NCI-H1417 treated with DMSO at 0.1 percent for 48 hours (cell line): Measurements from ENCODE around the gene RXFP2.

Source experiments
- DNase-seq: peaks from one replicate; lab custom pipeline; 2025; lab: John Stamatoyannopoulos, UW

The RXFP2 gene

DNA sequence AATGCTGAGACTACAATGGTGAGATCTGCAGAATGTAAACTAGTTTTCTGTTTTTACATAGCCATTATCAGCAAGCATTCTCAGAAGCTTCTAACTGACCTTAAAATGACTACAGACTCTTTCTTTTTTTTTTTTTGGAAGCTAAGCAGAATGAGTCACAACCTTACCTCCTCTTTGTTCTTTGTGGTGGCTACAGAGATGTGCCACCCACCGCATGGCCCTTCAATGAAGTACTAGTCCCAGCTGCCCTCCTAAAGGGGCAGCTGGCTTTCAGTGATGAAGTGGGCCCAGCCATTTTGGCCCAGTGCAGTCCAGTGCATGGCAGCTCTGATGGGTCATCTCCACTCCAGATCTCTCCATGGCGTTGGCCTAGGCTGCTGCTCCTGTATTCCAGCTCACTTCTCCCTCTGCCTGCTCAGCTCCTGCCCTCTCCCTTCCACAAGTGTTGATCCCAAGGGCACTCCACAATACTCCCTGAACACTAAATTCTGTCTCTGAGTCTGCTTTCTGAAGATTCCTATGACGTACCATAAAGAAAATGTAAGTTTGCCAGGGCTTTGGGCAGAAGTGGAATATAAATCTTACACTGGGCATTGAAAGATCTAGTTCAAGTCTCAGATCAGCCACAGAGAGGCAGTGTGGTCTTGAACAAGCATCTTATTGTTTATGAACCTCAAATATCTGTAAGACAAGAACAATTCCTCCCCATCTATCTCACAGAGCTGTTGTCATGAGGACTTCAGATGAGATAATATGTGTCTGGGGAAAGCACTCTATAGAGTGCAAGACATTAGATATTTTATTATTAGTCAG is 85.6 kb downstream of the RXFP2 start:
- no peak for DNase-seq

GRCh38 chr13:31826521-31826920 is 87.2 kb downstream of the RXFP2 start:
- no peak for DNase-seq

DNA sequence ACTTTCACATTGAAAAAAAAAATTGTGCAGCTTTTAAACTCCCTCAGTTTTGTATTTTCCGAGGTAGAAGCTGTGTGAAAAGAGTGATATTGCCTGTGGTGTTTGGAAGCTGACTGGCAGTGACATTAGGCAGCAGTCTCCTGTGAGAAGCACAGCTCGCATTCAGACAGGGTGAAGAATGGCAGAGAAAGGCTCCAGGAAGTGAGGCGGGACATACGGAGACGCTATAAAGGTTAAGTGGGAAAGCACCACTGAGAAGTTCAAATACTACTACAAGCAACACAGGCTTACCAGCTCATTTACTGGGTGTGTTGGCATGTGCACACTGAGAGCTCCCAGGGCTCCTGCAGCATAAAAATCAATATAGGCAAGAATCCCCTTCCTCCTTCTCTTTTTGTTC is 88.4 kb downstream of the RXFP2 start:
- no peak for DNase-seq

DNA sequence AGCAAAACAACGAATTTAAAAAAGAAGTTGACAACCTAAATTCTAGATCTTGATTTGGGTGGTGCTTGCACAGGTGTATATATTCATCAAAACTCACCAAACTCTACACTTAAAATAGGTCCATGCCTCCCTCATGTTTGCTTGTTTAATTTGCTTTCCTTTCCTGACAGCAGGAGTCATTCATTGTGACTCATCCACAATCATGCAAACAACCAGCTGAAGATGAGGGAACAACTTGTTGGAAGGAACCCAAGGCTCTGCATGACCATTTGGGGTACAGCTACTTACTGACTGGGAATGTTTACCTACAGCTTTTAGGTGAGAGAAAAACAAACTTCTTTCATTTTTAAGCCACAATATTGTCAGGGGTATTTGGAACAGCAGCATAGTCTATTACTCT is 96.6 kb downstream of the RXFP2 start:
- DNase-seq: no peak

- DNase-seq: no peak
Observed at GRCh38 chr13:31843044-31843443, 103.7 kb downstream of the RXFP2 start.

DNA sequence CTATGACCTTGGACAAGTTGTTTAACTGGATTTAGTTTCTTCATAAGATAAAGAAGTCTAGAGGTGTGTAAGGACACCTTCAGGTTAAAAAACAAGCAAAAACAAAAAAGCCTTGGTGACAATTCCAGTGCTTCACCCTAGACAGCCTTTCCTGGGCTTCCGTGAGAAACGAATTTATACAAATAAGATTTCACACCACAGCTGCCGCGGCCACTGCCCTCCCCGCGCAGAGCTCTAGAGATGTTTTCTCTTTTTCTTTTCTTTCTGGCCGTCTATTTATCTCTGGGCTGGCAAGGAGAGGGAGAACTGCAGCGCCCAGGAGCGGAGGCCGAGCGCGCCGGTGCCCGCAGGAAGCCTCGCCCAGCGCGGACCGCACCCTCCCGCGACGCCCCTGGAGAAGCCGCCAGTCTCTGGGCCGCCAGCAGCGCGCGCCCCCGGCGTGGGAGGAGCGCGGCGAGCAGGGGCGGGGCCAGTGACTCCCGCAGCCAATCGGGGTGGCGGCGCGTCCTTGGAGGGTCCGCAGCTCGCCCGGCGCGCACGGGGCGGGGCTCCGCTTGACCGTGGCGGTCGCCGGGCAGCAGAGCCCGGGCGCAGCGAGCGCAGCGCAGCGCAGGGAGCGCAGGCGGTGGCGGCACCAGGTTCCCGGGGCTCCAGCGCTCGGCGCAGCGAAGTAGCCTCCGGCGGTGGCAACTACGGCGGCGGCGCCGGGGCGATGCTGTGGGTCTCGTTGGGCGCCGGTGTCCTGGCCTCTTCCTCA is 107.0 kb downstream of the RXFP2 start:
- DNase-seq: peak; percentile 13

DNA sequence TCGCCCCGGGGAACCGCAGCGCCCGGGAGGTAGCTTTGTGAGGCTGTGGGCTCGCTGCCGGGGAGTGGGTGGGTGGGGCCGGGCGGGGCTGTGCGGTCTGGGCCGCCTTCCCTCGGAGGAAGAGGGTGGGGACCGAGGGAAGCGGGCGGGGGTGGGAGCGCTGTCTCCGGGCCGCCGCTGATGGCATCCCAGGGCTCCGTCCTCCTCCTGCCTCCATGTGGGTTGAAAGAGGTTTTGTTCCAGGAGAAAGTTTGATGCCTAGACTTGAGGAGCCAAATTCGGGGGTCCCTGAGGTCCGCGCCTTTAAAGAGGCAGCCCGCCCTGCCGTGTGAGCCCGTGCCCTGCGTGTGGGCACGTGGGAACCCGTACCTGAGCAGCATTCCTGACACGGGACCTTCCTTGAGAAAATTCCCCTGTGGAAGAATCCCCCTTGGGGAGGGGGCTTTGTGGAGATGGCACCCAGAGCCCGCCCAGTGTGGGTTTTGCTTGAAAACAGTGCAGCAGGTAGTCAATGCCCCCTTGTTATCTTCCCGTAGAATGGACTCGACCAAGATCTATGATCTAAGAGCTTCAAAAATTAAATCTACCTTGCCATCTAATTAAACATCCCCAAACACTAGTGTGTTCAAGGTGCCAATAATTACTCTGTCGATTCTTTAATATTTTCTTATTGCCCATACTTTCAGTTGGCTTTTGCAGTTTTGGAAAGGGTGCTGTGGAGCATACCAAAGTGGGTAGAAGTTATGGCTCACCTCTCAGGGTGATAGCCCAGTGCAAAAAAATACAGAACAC is 107.8 kb downstream of the RXFP2 start:
- DNase-seq: no peak

DNA sequence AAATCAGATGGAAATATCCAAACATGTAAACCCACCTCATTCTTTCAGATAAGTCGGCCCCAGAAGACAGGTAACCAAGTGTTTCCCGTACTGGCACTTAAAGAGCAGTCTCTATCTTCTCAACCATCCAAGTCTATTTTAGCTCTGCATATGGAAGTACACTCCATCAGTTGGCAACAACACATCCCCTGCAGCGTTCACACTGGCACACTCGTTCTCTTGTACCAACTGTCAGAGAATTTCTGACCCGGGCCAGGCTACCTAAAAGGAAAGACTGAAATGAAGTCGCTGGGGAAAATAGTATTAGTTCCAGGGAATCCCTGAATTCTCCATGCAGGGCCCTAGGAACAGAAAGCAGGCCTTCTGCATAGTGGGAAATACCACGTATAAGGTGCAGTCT is 109.3 kb downstream of the RXFP2 start:
- no peak for DNase-seq

- DNase-seq: no peak
Observed at GRCh38 chr13:31849206-31849605, 109.9 kb downstream of the RXFP2 start.

GRCh38 chr13:31850041-31850555 is 110.8 kb downstream of the RXFP2 start:
- no peak for DNase-seq

- no peak for DNase-seq
Observed at GRCh38 chr13:31851216-31851615, 111.9 kb downstream of the RXFP2 start.
